GM21360 (cell line): ENCODE measurements around the gene FOXD4L1.
"Not testable (repeated sequence)": the region's sequence is repeated elsewhere in the genome, so short reads cannot be mapped to it uniquely, and the experiment has no call there.

Experiments
- ATAC-seq: cut with Tn5 transposase; IDR thresholded peaks from one replicate; pipeline ENCODE4 v1.9.1; 2021; ENCODE audit warnings: mild to moderate bottlenecking, moderate library complexity; ENCODE audit not compliant: unreplicated experiment

FOXD4L1 gene

DNA sequence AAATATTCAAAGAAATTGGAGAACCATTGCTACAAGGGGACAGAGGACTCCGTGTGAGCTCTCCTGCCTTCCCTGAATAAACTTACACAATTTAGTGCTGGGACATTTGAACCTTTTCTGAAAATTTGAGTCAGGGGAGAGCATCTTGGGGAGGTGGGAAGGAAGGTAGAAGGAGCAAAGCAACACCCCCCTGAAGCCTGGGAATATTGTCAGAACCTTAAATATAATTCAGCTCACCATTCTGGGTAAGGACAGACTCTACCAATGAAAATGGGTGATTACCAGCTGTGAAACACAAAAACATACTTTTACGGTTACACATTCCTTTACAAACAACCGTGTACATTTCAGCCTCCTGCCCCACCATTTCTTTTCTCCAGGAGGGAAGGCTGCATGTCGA lies at the start of gene FOXD4L1:
FOXD4L1 (plus strand) TSS at position 301 of the 400 bp plus-strand sequence. CDS start 592 bp downstream, outside the sequence.
- ATAC-seq, result not testable (repeated sequence)

- not testable (repeated sequence) for ATAC-seq
Observed at GRCh38 chr2:113465770-113466169, 32.7 kb upstream of the FOXD4L1 start.

GRCh38 chr2:113476688-113477368 lies 21.6 kb upstream of the FOXD4L1 start:
- ATAC-seq, result not testable (repeated sequence)

DNA sequence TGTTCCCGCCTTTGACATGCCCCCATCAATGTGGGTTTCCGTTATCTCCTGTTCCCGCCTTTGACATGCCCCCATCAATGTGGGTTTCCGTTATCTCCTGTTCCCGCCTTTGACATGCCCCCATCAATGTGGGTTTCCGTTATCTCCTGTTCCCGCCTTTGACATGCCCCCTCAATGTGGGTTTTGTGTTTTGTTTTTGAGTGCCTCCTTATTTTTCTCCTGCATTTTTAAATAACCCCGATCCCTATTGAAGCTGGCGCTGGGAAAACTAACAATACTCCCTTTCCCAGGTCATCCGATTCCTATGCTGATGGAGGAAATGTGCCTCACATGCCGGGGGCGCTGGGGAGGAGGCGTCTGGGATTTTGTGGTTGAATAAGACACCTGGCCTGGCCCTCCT lies 1.9 kb upstream of the FOXD4L1 start:
- not testable (repeated sequence) for ATAC-seq

- ATAC-seq, result not testable (repeated sequence)
Observed at GRCh38 chr2:113499019-113499885, 787 bp downstream of the FOXD4L1 start.

DNA sequence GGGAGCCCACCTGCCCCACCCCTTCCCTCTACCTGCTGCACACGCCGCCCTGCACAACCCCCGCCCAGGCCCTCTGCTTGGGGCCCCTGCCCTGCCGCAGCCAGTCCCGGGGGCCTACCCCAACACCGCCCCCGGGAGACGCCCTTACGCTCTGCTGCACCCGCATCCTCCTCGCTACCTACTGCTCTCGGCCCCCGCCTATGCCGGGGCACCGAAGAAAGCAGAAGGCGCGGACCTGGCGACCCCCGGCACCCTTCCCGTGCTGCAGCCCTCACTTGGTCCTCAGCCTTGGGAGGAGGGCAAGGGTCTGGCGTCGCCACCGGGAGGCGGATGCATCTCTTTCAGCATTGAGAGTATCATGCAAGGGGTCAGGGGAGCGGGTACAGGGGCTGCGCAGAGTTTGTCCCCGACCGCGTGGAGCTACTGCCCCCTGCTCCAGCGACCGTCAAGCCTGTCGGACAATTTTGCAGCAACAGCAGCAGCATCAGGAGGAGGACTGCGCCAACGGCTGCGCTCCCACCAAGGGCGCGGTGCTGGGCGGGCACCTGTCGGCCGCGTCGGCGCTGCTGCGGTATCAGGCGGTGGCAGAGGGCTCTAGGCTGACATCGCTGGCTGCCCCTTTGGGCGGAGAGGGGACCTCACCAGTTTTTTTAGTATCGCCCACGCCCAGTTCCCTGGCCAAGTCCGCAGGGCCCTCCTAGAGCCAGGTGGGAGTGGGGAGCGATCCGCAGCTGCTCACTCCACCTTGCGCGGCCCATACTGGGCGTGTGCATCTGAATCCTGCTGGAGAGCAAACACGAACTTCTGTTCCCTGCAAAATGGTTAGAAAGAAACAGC lies 1.6 kb downstream of the FOXD4L1 start:
- not testable (repeated sequence) for ATAC-seq

GRCh38 chr2:113500723-113501038 lies 2.2 kb downstream of the FOXD4L1 start:
- not testable (repeated sequence) for ATAC-seq

- ATAC-seq, result not testable (repeated sequence)
Observed at GRCh38 chr2:113502216-113503093, 4.0 kb downstream of the FOXD4L1 start.

- not testable (repeated sequence) for ATAC-seq
Observed at GRCh38 chr2:113503094-113504042, 4.9 kb downstream of the FOXD4L1 start.

DNA sequence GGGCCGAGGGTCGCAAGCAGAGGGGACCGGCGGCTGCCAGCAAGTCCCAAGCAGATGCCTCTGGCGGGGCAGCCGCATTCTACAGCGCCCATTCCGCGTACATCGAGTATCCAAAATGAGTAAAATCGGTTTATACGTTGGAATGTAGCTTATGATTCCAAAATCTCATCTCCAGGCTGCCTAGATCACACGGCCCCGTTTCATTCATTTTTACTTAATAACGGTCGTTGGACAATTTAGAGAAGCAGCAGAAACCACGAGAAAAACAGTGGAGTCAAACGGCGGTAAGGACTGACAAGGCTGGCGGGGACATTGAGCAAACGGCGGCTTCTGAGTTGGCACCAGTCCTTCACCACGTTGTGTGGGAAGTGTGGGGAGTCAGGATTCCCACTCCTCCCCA lies 5.6 kb downstream of the FOXD4L1 start:
- ATAC-seq, result not testable (repeated sequence)

- ATAC-seq, result not testable (repeated sequence)
Observed at GRCh38 chr2:113507394-113508140, 9.1 kb downstream of the FOXD4L1 start.

GRCh38 chr2:113508187-113508586 lies 9.7 kb downstream of the FOXD4L1 start:
- ATAC-seq, result not testable (repeated sequence)

DNA sequence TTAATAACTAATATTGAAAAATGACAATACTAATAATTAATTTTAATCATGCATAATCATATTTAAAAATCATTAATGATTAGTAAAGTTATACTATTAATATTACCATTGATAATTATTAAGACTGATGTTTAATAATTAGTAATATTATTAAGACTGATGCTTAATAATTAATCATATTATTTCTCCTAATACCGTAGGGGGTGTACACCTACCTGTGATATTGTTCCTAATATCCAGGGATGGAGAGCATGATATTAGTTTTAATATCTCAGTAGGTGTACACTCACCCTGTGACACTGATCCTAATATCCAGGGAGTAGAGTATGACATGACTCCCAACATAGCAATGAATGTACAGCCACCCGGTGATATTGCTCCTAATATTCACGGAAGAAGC lies 12.4 kb downstream of the FOXD4L1 start:
- ATAC-seq, result not testable (repeated sequence)

DNA sequence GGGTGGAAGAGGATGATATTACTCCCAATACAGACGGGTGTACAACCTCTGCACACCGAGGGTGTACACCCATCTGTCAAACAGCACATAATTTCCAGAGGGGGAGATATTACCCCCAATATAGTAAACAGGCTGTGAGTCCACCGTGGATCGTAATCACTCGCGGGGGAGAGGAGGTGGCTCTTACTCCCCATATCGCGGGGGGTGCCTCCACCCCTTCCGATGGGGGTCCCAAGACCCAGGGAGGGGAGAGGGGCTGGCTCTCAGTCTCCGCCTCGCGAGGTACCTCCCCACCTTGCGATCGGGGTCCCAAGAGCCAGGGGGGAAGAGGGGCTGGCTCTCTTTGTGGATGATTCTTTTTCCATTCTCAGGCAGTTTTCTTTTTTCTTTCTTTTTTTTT lies 13.4 kb downstream of the FOXD4L1 start:
- not testable (repeated sequence) for ATAC-seq

GRCh38 chr2:113515457-113515856 lies 17.0 kb downstream of the FOXD4L1 start:
- ATAC-seq, result not testable (repeated sequence)

- not testable (repeated sequence) for ATAC-seq
Observed at GRCh38 chr2:113515995-113516394, 17.5 kb downstream of the FOXD4L1 start.

DNA sequence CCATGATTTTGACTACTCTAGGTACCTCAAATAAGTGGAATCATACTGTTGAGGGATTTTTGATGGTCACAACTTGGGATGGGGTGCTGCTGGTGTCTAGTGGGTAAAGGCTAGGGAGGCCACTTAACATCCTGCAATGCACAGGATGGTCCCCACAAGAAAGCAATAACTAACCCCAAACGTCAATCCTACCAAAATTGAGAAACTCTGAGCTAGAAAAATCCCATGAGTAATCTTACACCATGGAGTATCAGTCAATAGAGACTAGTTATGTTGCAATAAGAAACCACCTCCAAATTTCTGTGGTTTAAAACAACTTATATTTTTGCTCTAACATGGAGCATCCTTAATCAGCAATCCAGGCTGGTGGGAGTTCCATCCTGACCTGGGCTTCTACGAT lies 18.6 kb downstream of the FOXD4L1 start:
- ATAC-seq, result not testable (repeated sequence)

DNA sequence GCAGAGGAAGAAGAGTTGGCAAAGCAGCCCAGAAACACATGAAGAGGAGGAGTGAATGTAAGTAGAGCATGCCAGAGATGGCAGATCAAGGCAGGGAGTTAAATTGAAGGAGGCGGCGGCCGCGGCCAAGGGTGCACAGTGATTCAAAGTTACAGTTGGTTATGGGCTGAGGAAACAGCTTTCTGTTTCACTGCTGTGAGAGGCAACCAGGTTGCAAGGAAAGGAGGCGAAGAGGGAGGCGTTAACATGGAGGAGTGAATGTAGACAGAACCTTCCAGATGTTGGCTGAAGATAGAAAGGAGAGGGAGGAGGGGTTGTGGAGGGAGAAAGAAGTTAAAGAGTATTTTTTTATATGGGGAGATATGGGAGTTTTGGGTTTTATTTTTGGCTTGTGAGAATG lies 22.4 kb downstream of the FOXD4L1 start:
- ATAC-seq, result not testable (repeated sequence)
